ENCODE data around the gene IGLL5. TPM values are rescaled to one million over a fixed set of nuclear protein-coding genes. Genes with fewer than 3 reads are reported as not detected.

Gene IGLL5
- total RNA-seq, 1 donor from 2014 or later = not detected

- H3K4me3 ChIP-seq (ENCODE audit: insufficient read depth, low read depth, low read length) = no peak overlapping the region
- Mint-ChIP-seq H3K9me3 (ENCODE audit: unreplicated experiment) (no peaks in the 10 kb centered on the region), H3K27ac (ENCODE audit: unreplicated experiment) (no peak overlapping the region), H3K36me3 (ENCODE audit: low read depth, unreplicated experiment) (no peaks in the 10 kb centered on the region), H3K4me1 (ENCODE audit: low read depth, unreplicated experiment) (no peaks in the 10 kb centered on the region), H3K4me3 (ENCODE audit: unreplicated experiment) (no peak overlapping the region), H3K27me3 (ENCODE audit: low read depth, unreplicated experiment) (peaks cover 66% of the 10 kb centered on the region)
- DNase-seq (ENCODE audit: low read depth) (no peak), FAIRE-seq (no peak)
- H3K9ac ChIP-seq (ENCODE audit: low read length) = no peak overlapping the region
- H3K9me3 ChIP-seq (ENCODE audit: insufficient read depth, low read depth, low read length) = no peaks in the 10 kb centered on the region
- no peak overlapping the region for H3K27ac ChIP-seq (ENCODE audit: low read depth, low read length)
- TF ChIP-seq, protein P1, sequence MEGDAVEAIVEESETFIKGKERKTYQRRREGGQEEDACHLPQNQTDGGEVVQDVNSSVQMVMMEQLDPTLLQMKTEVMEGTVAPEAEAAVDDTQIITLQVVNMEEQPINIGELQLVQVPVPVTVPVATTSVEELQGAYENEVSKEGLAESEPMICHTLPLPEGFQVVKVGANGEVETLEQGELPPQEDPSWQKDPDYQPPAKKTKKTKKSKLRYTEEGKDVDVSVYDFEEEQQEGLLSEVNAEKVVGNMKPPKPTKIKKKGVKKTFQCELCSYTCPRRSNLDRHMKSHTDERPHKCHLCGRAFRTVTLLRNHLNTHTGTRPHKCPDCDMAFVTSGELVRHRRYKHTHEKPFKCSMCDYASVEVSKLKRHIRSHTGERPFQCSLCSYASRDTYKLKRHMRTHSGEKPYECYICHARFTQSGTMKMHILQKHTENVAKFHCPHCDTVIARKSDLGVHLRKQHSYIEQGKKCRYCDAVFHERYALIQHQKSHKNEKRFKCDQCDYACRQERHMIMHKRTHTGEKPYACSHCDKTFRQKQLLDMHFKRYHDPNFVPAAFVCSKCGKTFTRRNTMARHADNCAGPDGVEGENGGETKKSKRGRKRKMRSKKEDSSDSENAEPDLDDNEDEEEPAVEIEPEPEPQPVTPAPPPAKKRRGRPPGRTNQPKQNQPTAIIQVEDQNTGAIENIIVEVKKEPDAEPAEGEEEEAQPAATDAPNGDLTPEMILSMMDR (IDR thresholded peaks at IDR 0.05; ENCODE audit: insufficient read depth, low read depth, low read length) = no peak
- no peak for TF ChIP-seq EZH2 (IDR thresholded peaks at IDR 0.05; ENCODE audit: insufficient read depth, low read length)
- no peaks in the 10 kb centered on the region for H3K27me3 ChIP-seq (ENCODE audit: insufficient read depth, low read length)
- no peak overlapping the region for H2AFZ ChIP-seq (ENCODE audit: low read depth, low read length)
- H4K20me1 ChIP-seq (ENCODE audit: insufficient read depth, low read length) = no peaks in the 10 kb centered on the region
- H3K4me2 ChIP-seq (ENCODE audit: low read length) = no peak overlapping the region
- no peaks in the 10 kb centered on the region for H3K79me2 ChIP-seq (ENCODE audit: insufficient read depth, low read length)
- H3K36me3 ChIP-seq (ENCODE audit: insufficient read depth, low read length) = no peaks in the 10 kb centered on the region
- H3K4me1 ChIP-seq (ENCODE audit: insufficient read depth, low read length) = no peaks in the 10 kb centered on the region
Measured at GRCh38 chr22:22916215-22916951, 28.8 kb downstream of the IGLL5 start.

DNA sequence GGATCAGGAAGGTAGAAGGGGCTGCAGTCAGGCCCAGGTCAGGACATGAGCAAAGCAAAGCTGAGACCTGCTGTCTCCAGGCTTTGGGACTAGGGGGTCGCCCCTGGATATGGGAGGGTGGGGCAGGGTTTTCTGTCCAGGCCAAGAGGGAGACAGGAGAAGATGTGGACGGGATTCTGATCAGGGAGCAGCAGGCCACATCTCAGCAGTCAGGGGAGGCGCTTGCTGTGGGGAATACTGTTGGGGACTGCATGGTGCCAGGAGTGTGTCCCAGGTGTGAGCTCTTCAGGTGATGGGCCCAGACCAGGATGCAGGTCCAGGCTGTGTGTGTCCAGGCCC, 29.3 kb downstream of the IGLL5 start:
- Histone ChIP-seq H3K9ac (ENCODE audit: low read length) (no peak overlapping the region), H3K79me2 (ENCODE audit: insufficient read depth, low read length) (no peaks in the 10 kb centered on the region), H3K27me3 (ENCODE audit: insufficient read depth, low read length) (no peaks in the 10 kb centered on the region), H4K20me1 (ENCODE audit: insufficient read depth, low read length) (no peaks in the 10 kb centered on the region), H3K27ac (ENCODE audit: low read depth, low read length) (no peak overlapping the region), H3K4me3 (ENCODE audit: insufficient read depth, low read depth, low read length) (no peak overlapping the region), H3K4me2 (ENCODE audit: low read length) (no peak overlapping the region), H3K9me3 (ENCODE audit: insufficient read depth, low read depth, low read length) (no peaks in the 10 kb centered on the region), H3K4me1 (ENCODE audit: insufficient read depth, low read length) (no peaks in the 10 kb centered on the region), H3K36me3 (ENCODE audit: insufficient read depth, low read length) (no peaks in the 10 kb centered on the region), H2AFZ (ENCODE audit: low read depth, low read length) (no peak overlapping the region)
- DNase-seq (ENCODE audit: low read depth) = no peak
- H3K27ac Mint-ChIP-seq (ENCODE audit: unreplicated experiment) = no peak overlapping the region
- H3K27me3 Mint-ChIP-seq (ENCODE audit: low read depth, unreplicated experiment) = peaks cover 66% of the 10 kb centered on the region
- TF ChIP-seq, protein P1 (IDR thresholded peaks at IDR 0.05; ENCODE audit: insufficient read depth, low read depth, low read length) = no peak
- TF ChIP-seq EZH2 (IDR thresholded peaks at IDR 0.05; ENCODE audit: insufficient read depth, low read length) = no peak
- H3K4me3 Mint-ChIP-seq (ENCODE audit: unreplicated experiment) = no peak overlapping the region
- H3K4me1 Mint-ChIP-seq (ENCODE audit: low read depth, unreplicated experiment) = no peaks in the 10 kb centered on the region
- no peaks in the 10 kb centered on the region for H3K36me3 Mint-ChIP-seq (ENCODE audit: low read depth, unreplicated experiment)
- no peaks in the 10 kb centered on the region for H3K9me3 Mint-ChIP-seq (ENCODE audit: unreplicated experiment)
- FAIRE-seq = no peak

DNA sequence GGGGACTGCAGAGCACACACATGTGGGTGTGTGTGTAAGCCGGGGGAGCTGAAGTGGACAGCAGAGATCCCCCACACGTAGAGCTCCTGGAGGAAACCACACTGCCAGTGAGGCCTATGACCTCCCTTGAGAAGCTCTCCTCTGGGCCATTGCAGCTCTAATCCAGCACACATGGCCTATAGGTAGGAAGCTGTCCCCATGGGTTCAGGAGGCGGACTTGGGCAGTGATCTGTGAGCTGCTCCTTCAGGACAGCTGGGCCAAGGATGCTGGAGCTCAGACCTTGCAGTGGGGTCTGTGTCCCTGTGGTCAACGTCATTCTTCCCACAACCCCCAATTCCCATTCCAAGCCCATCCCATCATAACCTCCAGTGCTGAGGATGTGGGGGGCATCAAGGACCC, 29.8 kb downstream of the IGLL5 start:
- no peaks in the 10 kb centered on the region for H3K9me3 ChIP-seq (ENCODE audit: insufficient read depth, low read depth, low read length)
- Mint-ChIP-seq H3K4me1 (ENCODE audit: low read depth, unreplicated experiment) (no peaks in the 10 kb centered on the region), H3K36me3 (ENCODE audit: low read depth, unreplicated experiment) (no peaks in the 10 kb centered on the region), H3K9me3 (ENCODE audit: unreplicated experiment) (no peaks in the 10 kb centered on the region), H3K27ac (ENCODE audit: unreplicated experiment) (no peak overlapping the region), H3K4me3 (ENCODE audit: unreplicated experiment) (no peak overlapping the region), H3K27me3 (ENCODE audit: low read depth, unreplicated experiment) (peaks cover 67% of the 10 kb centered on the region)
- no peak for FAIRE-seq
- no peak overlapping the region for H3K27ac ChIP-seq (ENCODE audit: low read depth, low read length)
- H3K36me3 ChIP-seq (ENCODE audit: insufficient read depth, low read length) = no peaks in the 10 kb centered on the region
- no peak for DNase-seq (ENCODE audit: low read depth)
- no peaks in the 10 kb centered on the region for H3K4me1 ChIP-seq (ENCODE audit: insufficient read depth, low read length)
- TF ChIP-seq, protein P1 (IDR thresholded peaks at IDR 0.05; ENCODE audit: insufficient read depth, low read depth, low read length) = no peak
- TF ChIP-seq EZH2 (IDR thresholded peaks at IDR 0.05; ENCODE audit: insufficient read depth, low read length) = no peak
- no peak overlapping the region for H2AFZ ChIP-seq (ENCODE audit: low read depth, low read length)
- H3K4me2 ChIP-seq (ENCODE audit: low read length) = no peak overlapping the region
- H3K79me2 ChIP-seq (ENCODE audit: insufficient read depth, low read length) = no peaks in the 10 kb centered on the region
- no peaks in the 10 kb centered on the region for H3K27me3 ChIP-seq (ENCODE audit: insufficient read depth, low read length)
- H3K4me3 ChIP-seq (ENCODE audit: insufficient read depth, low read depth, low read length) = no peak overlapping the region
- no peak overlapping the region for H3K9ac ChIP-seq (ENCODE audit: low read length)
- H4K20me1 ChIP-seq (ENCODE audit: insufficient read depth, low read length) = no peaks in the 10 kb centered on the region
